Measurements from ENCODE around the gene AFF3. TPM values are rescaled to one million over a fixed set of nuclear protein-coding genes. Genes with fewer than 3 reads are reported as not detected.

The AFF3 gene
- total and polyA plus RNA-seq, 2 of the 13 experiments (the other 11 are each of a cell fraction or from before 2014, with no cell fraction given): not detected

DNA sequence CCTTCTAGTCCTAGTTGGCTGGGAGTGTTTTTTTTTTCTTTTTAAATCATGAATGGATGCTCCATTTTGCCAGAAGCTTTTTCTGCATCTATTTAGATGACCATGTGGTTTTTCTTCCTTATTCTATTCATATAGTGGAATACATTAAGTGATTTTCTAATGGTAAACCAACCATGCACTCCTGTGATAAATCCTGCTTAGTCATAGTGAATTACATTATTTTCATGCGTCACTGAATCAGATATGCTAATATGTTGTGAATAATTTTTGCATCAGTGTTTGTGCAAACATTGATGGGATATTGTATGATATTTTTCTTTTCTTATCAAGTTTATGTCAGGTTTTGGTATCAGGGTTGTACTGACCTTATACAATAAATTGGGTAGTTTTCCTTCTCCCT, 423.3 kb downstream of the AFF3 start:
- ChIA-PET POLR2A (no interaction called here), CTCF (ENCODE audit: low intra/inter-chr PET ratio, low total read pairs) (no interaction called here)
- intact Hi-C loops (cut with micrococcal nuclease; ENCODE audit: unreplicated experiment): no loop called here
- Histone ChIP-seq H3K27ac (ENCODE audit: extremely low read length, insufficient read depth, low read length) (no peak overlapping the region), H3K27me3 (ENCODE audit: control insufficient read depth in 1 of 2, insufficient read depth in 2 of 2, low read length in 2 of 2) (no peaks in the 10 kb centered on the region), H3K9ac (ENCODE audit: insufficient read depth, low read depth, low read length) (no peak overlapping the region), H3K79me2 (ENCODE audit: insufficient read depth, low read length) (no peaks in the 10 kb centered on the region), H4K20me1 (ENCODE audit: insufficient read depth, low read length) (no peaks in the 10 kb centered on the region), H2AFZ (ENCODE audit: low read length) (no peak overlapping the region), H3K4me1 (ENCODE audit: insufficient read depth, low read length) (no peaks in the 10 kb centered on the region), H3K4me2 (ENCODE audit: low read depth, low read length) (no peak overlapping the region), H3K9me3 (ENCODE audit: low read length) (no peaks in the 10 kb centered on the region), H3K4me3 (replicated peaks in 1 of 3; ENCODE audit: insufficient read depth in 1 of 3, low read depth in 2 of 3, low read length in 3 of 3) (no peak overlapping the region), H3K36me3 (replicated peaks in 1 of 2; ENCODE audit: control insufficient read depth in 1 of 2, insufficient read depth in 2 of 2, low read length in 2 of 2) (no peaks in the 10 kb centered on the region)
- in situ Hi-C loops (cut with HindIII; ENCODE audit: extremely low pct_ligation_motif_present, low pct_unique_long_range_greater_than_20kb): no loop called here
- BruUV-seq (replicated peaks): no TSS peak
- DNase-seq (ENCODE audit: low spot score): no peak
- no peak for ATAC-seq
- TF ChIP-seq NR2F1 (CRISPR knock-in tag; IDR thresholded peaks at IDR 0.05) (no peak), ZNF672 (CRISPR knock-in tag; IDR thresholded peaks at IDR 0.05) (no peak), DR1 (CRISPR knock-in tag; IDR thresholded peaks at IDR 0.05) (no peak), ZBTB7B (CRISPR knock-in tag; IDR thresholded peaks at IDR 0.05) (no peak), SRSF1 (optimal IDR thresholded peaks at IDR 0.05; ENCODE audit: low read depth, low read length) (no peak), NKX3-1 (CRISPR knock-in tag; IDR thresholded peaks at IDR 0.05) (no peak), EP300 (IDR thresholded peaks at IDR 0.05; ENCODE audit: low read depth in 2 of 2, low read length in 2 of 2) (no peak), EP300 (CRISPR knock-in tag; IDR thresholded peaks at IDR 0.05; ENCODE audit: borderline replicate concordance) (no peak), CEBPB (IDR thresholded peaks at IDR 0.05; ENCODE audit: borderline replicate concordance, low read depth, low read length) (no peak), ZNF557 (CRISPR knock-in tag; IDR thresholded peaks at IDR 0.05) (no peak), ZSCAN9 (CRISPR knock-in tag; IDR thresholded peaks at IDR 0.05; ENCODE audit: borderline replicate concordance) (no peak), ZBTB38 (CRISPR knock-in tag; IDR thresholded peaks at IDR 0.05) (no peak), HCFC1 (IDR thresholded peaks at IDR 0.05; ENCODE audit: low read depth, low read length) (no peak), HMGA1 (CRISPR knock-in tag; conservative IDR thresholded peaks at IDR 0.05) (no peak), TMF1 (CRISPR knock-in tag; IDR thresholded peaks at IDR 0.05; ENCODE audit: low read depth) (no peak), ZNF484 (CRISPR knock-in tag; IDR thresholded peaks at IDR 0.05; ENCODE audit: borderline replicate concordance, low read depth) (no peak), AHR (CRISPR knock-in tag; IDR thresholded peaks at IDR 0.05) (no peak), TBX3 (IDR thresholded peaks at IDR 0.05; ENCODE audit: borderline replicate concordance) (no peak)
- TF ChIP-seq, protein P1, sequence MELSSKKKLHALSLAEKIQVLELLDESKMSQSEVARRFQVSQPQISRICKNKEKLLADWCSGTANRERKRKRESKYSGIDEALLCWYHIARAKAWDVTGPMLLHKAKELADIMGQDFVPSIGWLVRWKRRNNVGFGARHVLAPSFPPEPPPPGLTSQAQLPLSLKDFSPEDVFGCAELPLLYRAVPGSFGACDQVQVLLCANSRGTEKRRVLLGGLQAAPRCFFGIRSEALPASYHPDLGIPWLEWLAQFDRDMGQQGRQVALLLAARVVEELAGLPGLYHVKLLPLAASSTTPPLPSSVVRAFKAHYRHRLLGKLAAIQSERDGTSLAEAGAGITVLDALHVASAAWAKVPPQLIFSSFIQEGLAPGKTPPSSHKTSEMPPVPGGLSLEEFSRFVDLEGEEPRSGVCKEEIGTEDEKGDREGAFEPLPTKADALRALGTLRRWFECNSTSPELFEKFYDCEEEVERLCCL (CRISPR knock-in tag; IDR thresholded peaks at IDR 0.05; ENCODE audit: borderline replicate concordance): no peak
- TF ChIP-seq, protein P2, sequence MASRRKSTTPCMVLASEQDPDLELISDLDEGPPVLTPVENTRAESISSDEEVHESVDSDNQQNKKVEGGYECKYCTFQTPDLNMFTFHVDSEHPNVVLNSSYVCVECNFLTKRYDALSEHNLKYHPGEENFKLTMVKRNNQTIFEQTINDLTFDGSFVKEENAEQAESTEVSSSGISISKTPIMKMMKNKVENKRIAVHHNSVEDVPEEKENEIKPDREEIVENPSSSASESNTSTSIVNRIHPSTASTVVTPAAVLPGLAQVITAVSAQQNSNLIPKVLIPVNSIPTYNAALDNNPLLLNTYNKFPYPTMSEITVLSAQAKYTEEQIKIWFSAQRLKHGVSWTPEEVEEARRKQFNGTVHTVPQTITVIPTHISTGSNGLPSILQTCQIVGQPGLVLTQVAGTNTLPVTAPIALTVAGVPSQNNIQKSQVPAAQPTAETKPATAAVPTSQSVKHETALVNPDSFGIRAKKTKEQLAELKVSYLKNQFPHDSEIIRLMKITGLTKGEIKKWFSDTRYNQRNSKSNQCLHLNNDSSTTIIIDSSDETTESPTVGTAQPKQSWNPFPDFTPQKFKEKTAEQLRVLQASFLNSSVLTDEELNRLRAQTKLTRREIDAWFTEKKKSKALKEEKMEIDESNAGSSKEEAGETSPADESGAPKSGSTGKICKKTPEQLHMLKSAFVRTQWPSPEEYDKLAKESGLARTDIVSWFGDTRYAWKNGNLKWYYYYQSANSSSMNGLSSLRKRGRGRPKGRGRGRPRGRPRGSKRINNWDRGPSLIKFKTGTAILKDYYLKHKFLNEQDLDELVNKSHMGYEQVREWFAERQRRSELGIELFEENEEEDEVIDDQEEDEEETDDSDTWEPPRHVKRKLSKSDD (CRISPR knock-in tag; IDR thresholded peaks at IDR 0.05; ENCODE audit: low read depth): no peak
- WGBS (ENCODE audit: low lambda C conversion rate): 73% methylated on average over 1 of the region's 1 CpG
- no peak for FAIRE-seq

All from HepG2 (cell line).